NB4 (cell line): ENCODE measurements around the gene COL7A1.

Source experiments
- CTCF ChIP-seq: IDR thresholded peaks from one replicate; pipeline ENCODE4 v1.5.1; 2012; ENCODE audit warnings: low read depth, low read length
- POLR2A ChIP-seq: IDR thresholded peaks from 2 replicates; pipeline ENCODE4 v1.6.1; 2011; ENCODE audit warnings: mild to moderate bottlenecking; ENCODE audit not compliant: insufficient read length; ENCODE audit errors: extremely low read depth

DNA sequence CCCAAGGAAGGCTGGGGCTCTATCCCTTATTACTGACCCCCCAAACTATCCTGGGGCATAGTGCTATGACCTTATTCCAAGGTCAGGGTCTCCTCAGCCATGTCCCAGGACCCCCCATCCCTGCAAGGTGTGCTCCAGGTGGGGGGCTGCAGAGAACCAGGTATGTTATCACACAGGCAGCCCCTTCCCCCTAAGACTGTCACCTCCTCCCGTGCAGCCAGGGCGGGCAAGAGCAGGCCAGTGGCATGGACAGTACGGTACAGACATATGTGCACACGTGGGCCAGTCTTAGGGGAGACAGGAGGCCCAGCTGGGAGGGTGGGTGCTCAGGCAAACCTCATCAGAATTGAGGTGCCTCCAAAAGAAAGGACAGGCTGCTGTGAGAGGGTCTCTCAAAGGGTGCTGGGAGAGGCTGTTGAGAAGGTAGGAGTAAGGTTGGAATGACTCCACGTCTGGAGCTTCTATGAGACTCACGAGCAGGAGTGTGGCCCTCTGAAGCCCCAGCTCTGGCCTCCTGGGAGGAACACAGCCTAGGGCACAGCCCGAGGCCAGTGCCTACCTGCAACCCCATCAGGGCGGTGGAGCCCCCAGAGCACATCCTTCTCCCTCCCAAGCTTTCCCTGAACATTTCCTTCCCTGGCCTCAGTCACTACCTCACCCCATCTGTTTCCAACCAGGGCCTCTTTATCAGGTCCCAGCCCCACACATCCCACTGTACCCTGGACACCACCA lies 1.7 kb upstream of the COL7A1 start:
- TF ChIP-seq CTCF: no peak
- no peak for TF ChIP-seq POLR2A
